GM12891 (cell line): ENCODE results near the gene UBQLNL.

Experiments
- PAX5 ChIP-seq: IDR thresholded peaks from 2 replicates; pipeline ENCODE4 v1.6.1; 2011; ENCODE audit warnings: low read length, moderate library complexity, mild to moderate bottlenecking; ENCODE audit not compliant: insufficient read depth, severe bottlenecking
- POLR2A ChIP-seq: IDR thresholded peaks from 2 replicates; pipeline ENCODE4 v1.6.1; 2011; ENCODE audit warnings: low read depth, low read length, control low read depth
- POLR2AphosphoS5 ChIP-seq: IDR thresholded peaks from 2 replicates; pipeline ENCODE4 v1.6.1; 2011; ENCODE audit warnings: low read depth, low read length, control low read depth
- POU2F2 ChIP-seq: IDR thresholded peaks from 2 replicates; pipeline ENCODE4 v1.6.1; 2011; ENCODE audit warnings: low read depth, mild to moderate bottlenecking, control low read depth, low read length, moderate library complexity
- SPI1 ChIP-seq: IDR thresholded peaks from 2 replicates; pipeline ENCODE4 v1.6.1; 2011; ENCODE audit warnings: low read depth, low read length, control low read depth
- TAF1 ChIP-seq: IDR thresholded peaks from 2 replicates; pipeline ENCODE4 v1.6.1; 2011; ENCODE audit warnings: low read depth, low read length, control low read depth

- TF ChIP-seq POLR2A, result no peak
- no peak for TF ChIP-seq POU2F2
- TF ChIP-seq TAF1, result no peak
- no peak for TF ChIP-seq POLR2AphosphoS5
- no peak for TF ChIP-seq PAX5
- no peak for TF ChIP-seq SPI1
These were observed 14.7 kb upstream of the UBQLNL start for GRCh38 chr11:5531053-5531831.
